ENCODE measurements around the gene ZHX3.

ZHX3 gene

DNA sequence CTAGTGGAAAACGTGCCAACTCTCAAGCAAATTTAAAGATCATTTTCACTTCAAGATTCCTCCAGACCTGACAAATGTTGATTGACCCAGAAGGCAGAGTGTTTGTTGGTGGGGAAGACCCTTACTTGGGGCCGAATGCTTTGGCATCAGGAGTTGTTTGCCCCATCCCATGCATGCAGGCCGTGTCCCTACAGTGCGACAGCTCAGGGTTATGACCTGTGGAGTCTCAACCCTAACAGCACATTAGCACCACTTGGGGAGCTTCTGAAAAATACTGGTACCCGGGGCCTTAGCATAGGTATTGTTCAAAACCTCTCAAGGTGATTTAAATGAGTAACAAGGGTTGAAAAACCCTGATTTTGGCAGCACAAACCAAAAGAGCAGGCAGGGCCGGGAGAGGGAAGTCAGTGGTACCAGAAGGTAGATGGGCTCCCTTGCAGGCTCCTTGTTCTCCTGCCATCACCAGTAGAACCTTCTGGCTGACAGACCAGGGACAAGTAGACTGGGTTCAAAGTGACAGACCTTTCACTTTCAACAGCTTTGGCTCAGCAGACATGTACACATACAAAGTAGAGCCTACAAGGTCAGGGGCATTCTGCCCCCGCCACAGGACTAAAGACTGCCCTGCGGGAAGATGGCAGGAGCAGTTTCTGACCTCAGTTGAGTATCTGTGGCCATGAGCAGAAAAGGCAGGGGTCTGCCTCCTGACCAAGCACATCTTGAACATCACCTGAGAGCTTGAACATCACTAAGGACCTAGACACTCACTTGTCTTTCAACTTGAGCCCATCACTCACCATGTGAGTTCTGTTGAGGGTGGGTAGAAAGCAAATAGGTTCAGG, 140.6 kb downstream of the ZHX3 start:
- DNase-seq (ENCODE audit: insufficient read length, low spot score) (no peak), FAIRE-seq (no peak)

GRCh38 chr20:41175727-41176330, 141.7 kb downstream of the ZHX3 start:
- no peak for FAIRE-seq
- DNase-seq (ENCODE audit: insufficient read length, low spot score) = no peak

- DNase-seq (ENCODE audit: insufficient read length, low spot score) (no peak), FAIRE-seq (no peak)
Measured at GRCh38 chr20:41175201-41175651, 142.3 kb downstream of the ZHX3 start.

- DNase-seq (ENCODE audit: insufficient read length, low spot score) (no peak), FAIRE-seq (no peak)
Measured at GRCh38 chr20:41174782-41175181, 142.7 kb downstream of the ZHX3 start.

GRCh38 chr20:41174373-41174772, 143.2 kb downstream of the ZHX3 start:
- DNase-seq (ENCODE audit: insufficient read length, low spot score) (no peak), FAIRE-seq (no peak)

GRCh38 chr20:41173791-41174341, 143.7 kb downstream of the ZHX3 start:
- DNase-seq (ENCODE audit: insufficient read length, low spot score) (no peak), FAIRE-seq (no peak)

- FAIRE-seq (peak; percentile 85), DNase-seq (ENCODE audit: insufficient read length, low spot score) (peak; percentile 68)
Measured at GRCh38 chr20:41173161-41173721, 144.3 kb downstream of the ZHX3 start.

DNA sequence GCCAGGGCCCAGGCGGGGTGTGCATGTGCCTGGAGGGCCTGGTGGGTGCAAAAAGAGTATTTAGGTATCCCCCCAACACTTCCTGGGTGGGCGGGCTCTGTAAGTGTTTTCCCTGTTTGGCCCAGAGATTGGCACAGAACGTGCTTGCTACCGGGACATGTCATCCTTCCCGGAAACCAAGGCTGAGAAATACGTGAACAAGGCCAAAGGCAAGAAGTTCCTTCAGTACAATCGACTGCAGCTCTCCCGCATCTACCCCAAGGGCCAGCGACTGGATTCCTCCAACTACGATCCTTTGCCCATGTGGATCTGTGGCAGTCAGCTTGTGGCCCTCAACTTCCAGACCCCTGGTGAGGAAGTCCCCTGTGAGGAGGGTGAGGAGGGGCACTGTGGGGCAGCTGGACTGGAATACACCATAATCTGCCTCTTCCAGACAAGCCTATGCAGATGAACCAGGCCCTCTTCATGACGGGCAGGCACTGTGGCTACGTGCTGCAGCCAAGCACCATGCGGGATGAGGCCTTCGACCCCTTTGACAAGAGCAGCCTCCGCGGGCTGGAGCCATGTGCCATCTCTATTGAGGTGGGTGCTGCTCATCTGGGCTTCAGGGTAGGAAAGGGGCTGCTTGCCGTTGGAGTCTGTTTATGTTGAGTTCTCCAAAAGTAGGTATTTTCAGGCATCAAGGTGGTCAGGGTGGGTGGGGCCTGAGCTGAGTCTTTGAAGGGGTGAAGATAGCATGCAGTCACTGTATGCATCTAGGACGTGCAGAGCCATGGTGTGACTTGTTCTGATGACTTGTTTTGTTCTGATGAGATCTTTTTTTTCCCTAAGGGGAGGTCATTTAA, 145.0 kb downstream of the ZHX3 start:
- no peak for DNase-seq (ENCODE audit: insufficient read length, low spot score)
- FAIRE-seq = no peak

DNA sequence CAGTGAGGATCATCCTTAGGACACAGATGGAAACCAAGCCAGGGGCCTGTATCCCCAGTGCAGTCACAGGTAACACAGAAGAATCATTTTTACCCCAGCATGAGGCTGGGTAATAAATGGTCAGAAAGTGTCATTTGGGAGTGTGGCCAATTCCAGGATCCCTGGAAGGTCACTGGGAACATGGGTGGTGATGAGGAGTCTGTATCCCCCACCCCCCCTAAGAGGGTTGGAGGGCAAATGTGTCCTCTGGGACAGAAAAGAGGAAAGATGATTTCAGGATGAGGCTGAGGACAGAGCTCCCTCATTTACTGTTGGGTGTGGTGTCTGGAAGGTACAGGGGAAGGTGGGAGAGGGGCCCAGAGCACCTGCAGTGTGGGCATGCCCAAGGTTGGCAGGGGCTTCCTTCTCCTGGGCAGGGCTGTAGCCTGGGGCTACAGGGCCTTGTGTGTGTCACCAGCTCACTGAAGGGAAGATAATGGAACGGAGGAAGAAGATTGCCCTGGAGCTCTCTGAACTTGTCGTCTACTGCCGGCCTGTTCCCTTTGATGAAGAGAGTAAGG, 145.7 kb downstream of the ZHX3 start:
- DNase-seq (ENCODE audit: insufficient read length, low spot score) (no peak), FAIRE-seq (no peak)

DNA sequence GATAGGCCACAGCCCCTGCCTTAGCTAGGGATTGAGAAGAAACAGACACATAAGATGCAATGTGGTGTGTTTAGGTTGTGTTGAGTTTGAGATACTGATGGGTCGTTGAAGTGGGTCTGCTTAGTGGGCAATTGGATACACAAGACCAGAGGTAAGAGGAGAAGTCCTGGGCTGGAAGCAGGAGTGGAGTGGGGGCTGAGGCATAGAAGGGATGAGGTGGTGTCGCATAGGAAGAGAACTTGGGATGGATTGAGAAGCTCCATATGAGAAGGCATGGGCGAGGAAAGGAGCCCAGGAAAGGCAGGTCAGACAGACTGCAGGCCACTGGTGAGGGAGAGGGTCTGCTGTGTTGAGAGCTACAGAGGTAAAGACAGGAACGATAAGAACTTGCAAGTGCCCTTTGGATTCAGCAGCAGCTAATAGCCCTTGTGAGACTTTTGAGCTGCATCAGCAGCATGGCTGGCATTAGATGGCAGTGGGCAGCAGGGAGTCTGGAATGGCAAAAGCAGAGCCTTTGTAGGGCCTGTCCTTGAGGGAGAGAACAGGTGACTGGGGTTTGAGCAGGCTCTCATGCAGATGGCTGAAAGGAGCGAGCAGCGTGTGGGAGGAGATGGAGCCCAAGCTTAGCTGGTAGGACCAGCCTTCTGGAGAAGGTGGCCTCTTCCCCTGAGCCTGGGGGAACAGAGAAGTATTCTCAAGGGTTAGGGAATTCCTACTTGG, 147.0 kb downstream of the ZHX3 start:
- DNase-seq (ENCODE audit: insufficient read length, low spot score) = no peak
- FAIRE-seq = no peak

DNA sequence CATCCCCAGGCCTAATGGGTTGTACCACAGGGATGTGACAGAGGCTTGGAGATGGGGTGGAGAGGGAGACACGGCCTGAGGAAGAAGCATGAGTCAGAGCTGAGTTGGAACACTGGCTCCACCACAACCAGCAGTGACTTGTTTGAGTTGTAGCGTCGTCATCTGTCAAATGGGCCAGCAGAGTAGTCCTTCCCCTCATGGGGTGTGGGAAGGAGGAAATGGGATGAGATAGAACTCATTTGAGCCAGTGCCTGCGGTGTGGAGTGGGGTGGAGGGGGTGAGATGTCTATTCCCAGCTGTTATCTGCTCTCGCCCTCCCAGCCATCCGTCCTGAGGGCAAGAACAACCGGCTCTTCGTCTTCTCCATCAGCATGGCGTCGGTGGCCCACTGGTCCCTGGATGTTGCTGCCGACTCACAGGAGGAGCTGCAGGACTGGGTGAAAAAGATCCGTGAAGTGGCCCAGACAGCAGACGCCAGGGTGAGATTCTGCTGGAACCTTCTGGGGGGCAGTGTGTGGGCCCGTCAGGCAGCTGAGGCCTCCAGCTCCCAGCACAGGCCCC, 147.7 kb downstream of the ZHX3 start:
- DNase-seq (ENCODE audit: insufficient read length, low spot score) = no peak
- no peak for FAIRE-seq

GRCh38 chr20:41169162-41169690, 148.3 kb downstream of the ZHX3 start:
- DNase-seq (ENCODE audit: insufficient read length, low spot score) (no peak), FAIRE-seq (no peak)

- FAIRE-seq (no peak), DNase-seq (ENCODE audit: insufficient read length, low spot score) (no peak)
Measured at GRCh38 chr20:41168281-41169161, 149.0 kb downstream of the ZHX3 start.

DNA sequence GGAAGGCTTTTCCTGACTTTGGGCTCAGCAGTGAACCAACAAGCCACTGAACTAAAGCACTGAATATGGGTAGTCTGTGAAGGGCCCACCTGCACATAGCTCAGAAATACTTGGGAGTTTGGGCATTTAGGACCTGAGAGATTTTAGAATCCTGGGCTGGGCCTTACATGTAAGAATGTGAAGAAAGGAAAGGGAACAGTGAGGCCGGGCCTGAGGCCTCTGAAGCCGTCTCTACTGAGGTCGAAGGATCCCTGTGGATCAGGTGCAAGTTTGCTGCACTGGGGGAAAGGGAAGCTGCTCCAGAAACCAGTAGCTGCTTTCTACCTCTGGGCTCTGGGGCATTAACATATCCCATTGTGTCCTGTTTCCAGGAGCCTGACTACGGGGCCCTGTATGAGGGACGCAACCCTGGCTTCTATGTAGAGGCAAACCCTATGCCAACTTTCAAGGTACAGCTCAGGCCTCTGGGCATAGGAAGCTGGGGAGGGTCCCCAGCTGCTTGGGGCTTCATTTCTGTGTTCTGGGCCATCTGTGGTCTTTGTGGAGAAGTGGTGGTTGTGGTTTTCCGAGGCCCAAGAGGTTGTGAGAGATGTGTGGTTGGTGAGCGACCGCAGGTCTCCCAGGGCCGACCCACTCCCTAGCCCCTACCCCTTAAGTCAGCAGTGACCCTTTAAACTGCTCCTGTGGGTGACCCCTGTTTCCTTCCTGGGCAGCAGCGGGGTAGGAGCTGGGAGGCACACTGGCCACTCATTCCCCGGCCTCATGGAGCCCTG, 149.9 kb downstream of the ZHX3 start:
- FAIRE-seq = peak; percentile 65

GRCh38 chr20:41167118-41167470, 150.4 kb downstream of the ZHX3 start:
- DNase-seq (ENCODE audit: insufficient read length, low spot score) (no peak), FAIRE-seq (no peak)

More for the DNA sequence above, 149.9 kb downstream of the ZHX3 start:
- DNase-seq (ENCODE audit: insufficient read length, low spot score) = peak; percentile 22

- FAIRE-seq (no peak), DNase-seq (ENCODE audit: insufficient read length, low spot score) (no peak)
Measured at GRCh38 chr20:41166201-41167117, 151.1 kb downstream of the ZHX3 start.
